HEK293 (cell line): ENCODE data around the gene SPIRE1.

ENCODE experiments used
- ATF2 ChIP-seq: fragments of 450-650 bp; formaldehyde crosslinking; IDR thresholded peaks from 2 replicates; pipeline ENCODE4 v1.5.1; 2016; ENCODE audit warnings: missing biosample characterization, missing genetic modification characterization, low read depth
- CTCF ChIP-seq: fragments of 450-650 bp; formaldehyde crosslinking; IDR thresholded peaks from 2 replicates; pipeline ENCODE4 v1.5.1; 2016; ENCODE audit warnings: missing biosample characterization, missing genetic modification characterization
- ZBTB7A ChIP-seq: fragments of 450-650 bp; formaldehyde crosslinking; IDR thresholded peaks from 2 replicates; pipeline ENCODE4 v1.5.1; 2016; ENCODE audit warnings: low read depth, missing biosample characterization, missing genetic modification characterization
- ZEB2 ChIP-seq: fragments of 450-650 bp; formaldehyde crosslinking; IDR thresholded peaks from 2 replicates; pipeline ENCODE4 v1.5.1; 2016; ENCODE audit warnings: missing biosample characterization, missing genetic modification characterization
- ZNF121 ChIP-seq: fragments of 450-650 bp; formaldehyde crosslinking; IDR thresholded peaks from 2 replicates; pipeline ENCODE4 v1.5.1; 2016; ENCODE audit warnings: missing biosample characterization, missing genetic modification characterization
- ZNF148 ChIP-seq: fragments of 450-650 bp; formaldehyde crosslinking; IDR thresholded peaks from 2 replicates; pipeline ENCODE4 v1.5.0; 2017; ENCODE audit warnings: missing biosample characterization, missing genetic modification characterization, borderline replicate concordance
- ZNF184 ChIP-seq: fragments of 450-650 bp; IDR thresholded peaks from 2 replicates; pipeline ENCODE4 v1.5.1; 2018; ENCODE audit warnings: missing biosample characterization, mild to moderate bottlenecking, missing genetic modification characterization
- ZNF302 ChIP-seq: fragments of 450-650 bp; formaldehyde crosslinking; IDR thresholded peaks from 2 replicates; pipeline ENCODE4 v1.5.1; 2016; ENCODE audit warnings: missing biosample characterization, missing genetic modification characterization, low read depth
- ZNF433 ChIP-seq: fragments of 450-650 bp; formaldehyde crosslinking; IDR thresholded peaks from 2 replicates; pipeline ENCODE4 v1.5.1; 2016; ENCODE audit warnings: missing biosample characterization, missing genetic modification characterization, low read depth
- ZNF48 ChIP-seq: fragments of 450-650 bp; formaldehyde crosslinking; IDR thresholded peaks from 2 replicates; pipeline ENCODE4 v1.5.1; 2016; ENCODE audit warnings: missing biosample characterization, missing genetic modification characterization
- ZNF544 ChIP-seq: fragments of 450-650 bp; formaldehyde crosslinking; IDR thresholded peaks from 2 replicates; pipeline ENCODE4 v1.5.0; 2017; ENCODE audit warnings: missing biosample characterization, missing genetic modification characterization

GRCh38 chr18:12702221-12703095, 44.6 kb upstream of the SPIRE1 start, which contains the start of the genes CEP76 and PSMG2:
- peak; percentile 87 for TF ChIP-seq ZEB2 (tag by site-specific recombination)
- TF ChIP-seq ZNF121, result peak; percentile 46; the same call in 1 of the 2 replicates
- peak; percentile 47 for TF ChIP-seq CTCF
- TF ChIP-seq ZNF544 (tag by site-specific recombination), result no peak
- TF ChIP-seq ZBTB7A (tag by site-specific recombination), result peak; percentile 80; the same call in 1 of the 2 replicates
- TF ChIP-seq ZNF433 (tag by site-specific recombination), result no peak
- no peak for TF ChIP-seq ZNF148 (tag by site-specific recombination)
- no peak for TF ChIP-seq ZNF302 (tag by site-specific recombination)
- TF ChIP-seq ATF2 (tag by site-specific recombination), result no peak
- TF ChIP-seq ZNF48 (tag by site-specific recombination), result no peak
- TF ChIP-seq ZNF184, result no peak
